LNCaP clone FGC (cell line): ENCODE results near the gene SSU72.

Experiments used
- DNase-seq: peaks from one replicate; pipeline ENCODE4 v3.0.0-alpha.2; 2011; ENCODE audit warnings: low read depth
- H3K4me3 ChIP-seq: 2 replicates; pipeline ENCODE4 v1.5.1; 2011; ENCODE audit warnings: mild to moderate bottlenecking, low read depth, low read length, control low read depth
- TF ChIP-seq, protein P1 (sequence below): IDR thresholded peaks from 2 replicates; pipeline ENCODE4 v1.5.1; 2012; ENCODE audit warnings: mild to moderate bottlenecking; ENCODE audit not compliant: control insufficient read depth, insufficient read depth; ENCODE audit errors: extremely low read depth

Gene SSU72

DNA sequence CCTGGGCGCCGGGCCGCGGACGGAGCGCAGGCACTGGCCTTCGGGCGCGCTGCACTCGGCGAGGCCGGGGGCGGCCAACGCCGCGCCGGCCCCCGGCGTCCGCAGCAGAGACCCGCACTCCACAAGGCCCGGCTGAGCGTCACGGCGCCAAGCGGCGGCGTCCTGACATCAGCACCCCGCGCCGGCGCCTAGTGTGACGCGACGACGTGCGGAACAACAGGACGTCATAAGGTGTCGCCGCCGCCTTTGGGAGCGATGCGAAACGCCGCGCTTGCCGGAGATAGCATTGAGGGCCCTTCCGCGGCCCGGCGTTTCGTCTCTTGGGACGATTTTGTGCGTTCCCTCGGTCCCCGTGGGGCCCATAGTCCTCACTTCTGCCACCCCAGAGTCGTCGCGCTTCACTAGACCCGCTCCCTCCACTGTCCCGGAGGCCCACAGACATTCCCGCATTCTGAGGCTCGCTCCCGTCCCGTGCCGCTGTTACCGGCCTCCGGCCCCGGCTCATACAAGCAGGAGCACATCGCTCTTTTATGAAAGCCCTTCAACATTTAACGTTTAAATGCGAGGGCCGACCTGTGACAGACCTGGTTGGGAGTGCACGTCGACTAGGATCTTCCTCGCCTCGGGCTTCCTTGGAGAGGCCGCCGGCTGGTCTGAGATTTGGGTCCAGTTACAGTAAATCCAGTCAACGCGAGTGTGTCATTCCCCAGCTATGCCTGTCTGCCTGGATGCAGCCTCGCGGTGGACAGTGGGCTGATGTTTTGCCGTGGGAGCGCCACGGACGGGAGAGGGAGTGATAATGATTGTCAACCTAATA, at the start of gene SSU72:
Gene SSU72, minus strand, starts transcription at position 143 of the 817 bp plus-strand sequence. CDS start 306 bp downstream, outside the sequence.
- TF ChIP-seq, protein P1, sequence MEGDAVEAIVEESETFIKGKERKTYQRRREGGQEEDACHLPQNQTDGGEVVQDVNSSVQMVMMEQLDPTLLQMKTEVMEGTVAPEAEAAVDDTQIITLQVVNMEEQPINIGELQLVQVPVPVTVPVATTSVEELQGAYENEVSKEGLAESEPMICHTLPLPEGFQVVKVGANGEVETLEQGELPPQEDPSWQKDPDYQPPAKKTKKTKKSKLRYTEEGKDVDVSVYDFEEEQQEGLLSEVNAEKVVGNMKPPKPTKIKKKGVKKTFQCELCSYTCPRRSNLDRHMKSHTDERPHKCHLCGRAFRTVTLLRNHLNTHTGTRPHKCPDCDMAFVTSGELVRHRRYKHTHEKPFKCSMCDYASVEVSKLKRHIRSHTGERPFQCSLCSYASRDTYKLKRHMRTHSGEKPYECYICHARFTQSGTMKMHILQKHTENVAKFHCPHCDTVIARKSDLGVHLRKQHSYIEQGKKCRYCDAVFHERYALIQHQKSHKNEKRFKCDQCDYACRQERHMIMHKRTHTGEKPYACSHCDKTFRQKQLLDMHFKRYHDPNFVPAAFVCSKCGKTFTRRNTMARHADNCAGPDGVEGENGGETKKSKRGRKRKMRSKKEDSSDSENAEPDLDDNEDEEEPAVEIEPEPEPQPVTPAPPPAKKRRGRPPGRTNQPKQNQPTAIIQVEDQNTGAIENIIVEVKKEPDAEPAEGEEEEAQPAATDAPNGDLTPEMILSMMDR = no peak
- DNase-seq = peak; percentile 68
- H3K4me3 ChIP-seq = peak within 1 kb of the TSS; percentile 86

DNA sequence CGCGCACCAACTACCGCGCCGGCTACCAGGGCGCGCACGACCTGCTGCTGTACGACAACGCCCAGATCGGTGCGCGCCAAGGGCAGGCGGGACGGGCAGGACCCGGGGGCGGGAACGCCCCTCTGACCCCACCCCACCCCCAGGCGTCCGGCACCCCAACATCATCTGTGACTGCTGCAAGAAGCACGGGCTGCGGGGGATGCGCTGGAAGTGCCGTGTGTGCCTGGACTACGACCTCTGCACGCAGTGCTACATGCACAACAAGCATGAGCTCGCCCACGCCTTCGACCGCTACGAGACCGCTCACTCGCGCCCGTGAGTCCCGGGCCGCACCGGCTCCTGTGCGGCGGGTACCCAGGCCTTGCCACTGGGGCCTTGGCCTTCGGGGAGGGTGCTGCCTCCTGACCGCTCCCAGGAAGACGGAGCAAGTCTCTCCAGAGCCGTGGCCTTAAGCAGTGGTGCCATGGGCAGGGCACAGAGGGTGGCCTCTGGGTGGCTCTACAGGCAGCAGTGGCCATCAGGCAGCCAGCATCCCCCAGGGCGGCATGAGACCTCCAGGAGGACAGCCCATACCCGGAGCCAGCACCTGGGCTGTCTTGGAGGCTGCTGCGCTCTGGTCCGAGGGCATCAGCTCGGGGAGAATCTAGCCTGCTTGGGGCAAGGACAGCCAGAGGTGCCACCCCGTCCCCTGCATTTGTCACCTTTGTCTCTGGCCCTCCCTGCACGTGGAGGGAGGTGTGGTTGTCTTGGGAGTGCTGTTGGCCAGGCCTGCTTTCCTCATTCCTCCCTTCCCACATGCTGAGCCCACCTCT, 49.2 kb upstream of the SSU72 start:
- DNase-seq = no peak
- H3K4me3 ChIP-seq = no peak overlapping the region
- TF ChIP-seq, protein P1 = no peak

DNA sequence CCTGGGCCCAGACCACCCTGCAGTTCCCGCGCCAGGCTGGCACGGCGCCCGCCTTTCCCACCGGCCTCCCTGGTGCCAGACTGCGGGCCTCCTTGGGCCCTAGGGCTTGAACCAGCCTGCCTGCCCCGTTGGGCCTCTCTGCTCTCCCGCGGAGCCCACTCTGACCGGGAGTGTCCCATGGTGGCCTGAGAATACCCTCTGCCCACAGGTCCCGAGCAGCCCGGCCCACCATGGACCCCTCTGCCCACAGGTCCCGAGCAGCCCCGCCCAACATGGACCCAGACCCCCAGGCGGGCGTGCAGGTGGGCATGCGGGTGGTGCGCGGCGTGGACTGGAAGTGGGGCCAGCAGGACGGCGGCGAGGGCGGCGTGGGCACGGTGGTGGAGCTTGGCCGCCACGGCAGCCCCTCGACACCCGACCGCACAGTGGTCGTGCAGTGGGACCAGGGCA, 48.5 kb upstream of the SSU72 start:
- no peak for DNase-seq
- no peak overlapping the region for H3K4me3 ChIP-seq
- TF ChIP-seq, protein P1 = no peak

DNA sequence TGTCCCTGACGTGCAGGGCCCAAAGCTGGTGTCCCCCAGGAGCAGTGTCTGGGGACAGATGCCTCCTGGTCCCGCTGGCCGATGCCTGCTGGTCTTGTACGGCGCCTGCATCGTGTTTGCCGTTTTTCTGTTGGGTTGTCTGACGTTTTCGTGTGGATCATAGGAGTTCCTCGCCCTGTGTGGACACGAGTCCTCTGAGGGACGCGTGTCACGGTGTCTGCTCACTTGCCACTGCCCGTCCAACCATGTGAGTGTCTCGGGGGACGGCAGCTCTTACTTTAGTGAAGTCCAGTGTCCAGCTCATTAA, 48.1 kb upstream of the SSU72 start:
- TF ChIP-seq, protein P1 = no peak

DNA sequence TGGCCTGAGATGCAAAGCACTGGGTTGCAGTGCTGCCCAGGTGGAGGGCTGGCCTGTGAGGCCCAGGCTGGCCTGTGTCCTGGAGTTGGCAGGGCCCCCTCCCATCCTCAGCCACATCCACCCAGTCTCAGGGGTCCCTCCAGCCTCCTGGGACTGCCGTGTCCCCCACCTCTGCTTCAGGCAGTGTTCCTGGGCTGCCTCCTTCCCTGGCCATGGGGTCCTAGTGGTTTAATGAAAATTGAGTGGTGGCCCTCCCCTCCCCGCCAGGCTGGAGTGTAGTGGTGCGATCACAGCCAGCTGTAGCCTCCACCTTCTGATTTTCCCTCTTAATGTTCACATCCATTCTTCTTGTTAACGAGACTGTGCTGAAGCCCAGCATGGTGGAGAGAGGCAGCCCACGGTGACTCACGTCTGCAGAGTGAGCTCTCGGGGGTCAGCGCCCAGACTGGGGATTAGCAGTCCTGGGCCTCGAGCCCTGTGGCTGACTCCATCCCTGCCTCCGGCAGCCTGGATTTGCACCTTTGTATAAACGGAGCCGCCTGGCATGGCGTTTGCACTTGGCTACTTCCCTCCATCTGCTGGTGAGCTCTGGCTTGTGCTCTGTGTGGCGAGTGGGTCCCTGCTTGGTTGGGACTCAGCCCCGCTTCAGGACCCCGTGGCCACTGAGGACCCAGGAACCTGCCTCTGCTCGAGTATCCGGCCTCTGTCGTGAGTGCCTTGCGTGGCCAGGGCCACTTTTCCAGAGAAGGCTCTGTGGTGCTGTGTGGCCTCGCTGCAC, 47.5 kb upstream of the SSU72 start:
- DNase-seq = no peak
- H3K4me3 ChIP-seq = no peak overlapping the region
- TF ChIP-seq, protein P1 = no peak

More for the DNA sequence above, 48.1 kb upstream of the SSU72 start:
- DNase-seq = no peak
- H3K4me3 ChIP-seq = no peak overlapping the region

DNA sequence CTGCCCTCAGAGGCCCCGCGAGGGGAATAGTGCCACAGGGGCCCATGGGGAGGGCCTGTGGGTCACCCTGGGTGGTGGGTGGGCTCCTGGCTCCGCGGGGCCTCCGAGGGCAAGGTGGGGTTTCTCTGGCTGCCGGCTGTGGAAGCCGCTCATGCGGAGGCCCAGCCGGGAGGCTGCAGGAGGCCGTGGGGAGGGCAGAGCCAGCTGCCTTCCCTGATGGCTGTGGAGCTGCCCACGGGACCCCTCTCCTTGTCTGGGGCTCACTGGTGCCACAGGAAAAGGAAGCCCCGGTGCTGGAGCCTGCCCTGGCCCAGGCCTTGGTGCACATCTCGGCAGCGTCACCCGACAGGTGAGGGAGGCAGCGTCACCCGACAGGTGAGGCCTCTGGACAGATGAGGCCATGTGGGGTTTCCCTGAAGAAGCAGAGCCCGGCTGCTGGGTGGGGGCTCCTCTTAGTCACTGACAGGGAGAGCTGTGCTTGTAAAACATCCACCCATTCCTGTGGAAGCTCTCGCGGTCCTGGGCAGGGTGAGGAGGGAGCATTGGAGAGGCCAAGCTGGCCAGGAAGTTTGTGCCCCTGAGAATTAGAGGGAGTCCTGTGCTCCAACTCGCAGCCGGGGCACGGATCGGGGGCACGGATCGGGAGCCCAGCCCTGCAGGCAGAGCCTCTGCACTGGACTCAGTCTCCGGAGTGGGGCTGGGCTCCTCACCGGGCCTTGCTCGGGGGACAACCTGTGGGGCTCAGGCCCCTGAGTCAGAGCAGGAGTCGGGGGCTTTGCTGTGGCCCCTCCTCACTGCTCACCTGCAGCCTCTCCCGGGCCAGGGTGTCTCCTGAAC, 46.7 kb upstream of the SSU72 start:
- H3K4me3 ChIP-seq = no peak overlapping the region
- DNase-seq = no peak

More for the DNA sequence above, 46.7 kb upstream of the SSU72 start:
- TF ChIP-seq, protein P1 = no peak
